Measurements from ENCODE around the gene CERS3. TPM values are rescaled to one million over a fixed set of nuclear protein-coding genes. Genes with fewer than 3 reads are reported as not detected.

The CERS3 gene
- total RNA-seq, 4 donors from 2014 or later, result 0.21 TPM; not detected in 3

DNA sequence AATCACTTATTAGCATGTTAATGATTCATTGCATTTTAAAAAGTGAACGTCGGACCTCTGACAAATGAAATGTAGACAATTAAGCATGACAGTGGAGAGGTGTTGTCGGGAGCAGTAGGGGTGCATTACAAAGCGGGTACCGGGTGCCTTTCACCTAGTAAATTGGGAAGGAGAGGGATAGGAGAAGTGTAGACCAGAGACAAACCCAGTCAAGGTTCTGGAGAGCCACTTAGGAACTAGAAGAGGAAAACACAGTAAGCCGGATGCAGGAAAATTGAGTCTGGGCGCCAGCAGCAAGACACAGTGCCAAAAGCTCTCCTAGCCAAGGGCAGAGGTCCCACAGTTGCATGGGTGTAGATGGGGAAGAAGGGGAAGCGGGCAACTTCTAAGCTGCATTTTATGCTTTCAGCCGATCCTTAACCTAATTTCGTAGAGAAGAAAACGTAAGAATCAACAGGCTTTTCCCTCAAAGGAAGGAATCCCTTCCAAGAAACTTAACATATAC lies 3.1 kb upstream of the CERS3 start:
- Histone ChIP-seq H3K4me1 (no peaks in the 10 kb centered on the region), H3K27me3 (no peaks in the 10 kb centered on the region), H3K9me3 (no peaks in the 10 kb centered on the region), H3K4me3 (no peak overlapping the region), H3K27ac (no peak overlapping the region), H3K36me3 (no peaks in the 10 kb centered on the region)
- 74 to 79% methylated on average over 11 of the region's 11 CpGs for WGBS, 2 donors
- DNase-seq (ENCODE audit: low spot score in 2 of 2), result no peak
- TF ChIP-seq EP300 (IDR thresholded peaks at IDR 0.05), result no peak
- TF ChIP-seq, protein P1, sequence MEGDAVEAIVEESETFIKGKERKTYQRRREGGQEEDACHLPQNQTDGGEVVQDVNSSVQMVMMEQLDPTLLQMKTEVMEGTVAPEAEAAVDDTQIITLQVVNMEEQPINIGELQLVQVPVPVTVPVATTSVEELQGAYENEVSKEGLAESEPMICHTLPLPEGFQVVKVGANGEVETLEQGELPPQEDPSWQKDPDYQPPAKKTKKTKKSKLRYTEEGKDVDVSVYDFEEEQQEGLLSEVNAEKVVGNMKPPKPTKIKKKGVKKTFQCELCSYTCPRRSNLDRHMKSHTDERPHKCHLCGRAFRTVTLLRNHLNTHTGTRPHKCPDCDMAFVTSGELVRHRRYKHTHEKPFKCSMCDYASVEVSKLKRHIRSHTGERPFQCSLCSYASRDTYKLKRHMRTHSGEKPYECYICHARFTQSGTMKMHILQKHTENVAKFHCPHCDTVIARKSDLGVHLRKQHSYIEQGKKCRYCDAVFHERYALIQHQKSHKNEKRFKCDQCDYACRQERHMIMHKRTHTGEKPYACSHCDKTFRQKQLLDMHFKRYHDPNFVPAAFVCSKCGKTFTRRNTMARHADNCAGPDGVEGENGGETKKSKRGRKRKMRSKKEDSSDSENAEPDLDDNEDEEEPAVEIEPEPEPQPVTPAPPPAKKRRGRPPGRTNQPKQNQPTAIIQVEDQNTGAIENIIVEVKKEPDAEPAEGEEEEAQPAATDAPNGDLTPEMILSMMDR (IDR thresholded peaks at IDR 0.05), result no peak
- no peak for TF ChIP-seq POLR2A (IDR thresholded peaks at IDR 0.05)

DNA sequence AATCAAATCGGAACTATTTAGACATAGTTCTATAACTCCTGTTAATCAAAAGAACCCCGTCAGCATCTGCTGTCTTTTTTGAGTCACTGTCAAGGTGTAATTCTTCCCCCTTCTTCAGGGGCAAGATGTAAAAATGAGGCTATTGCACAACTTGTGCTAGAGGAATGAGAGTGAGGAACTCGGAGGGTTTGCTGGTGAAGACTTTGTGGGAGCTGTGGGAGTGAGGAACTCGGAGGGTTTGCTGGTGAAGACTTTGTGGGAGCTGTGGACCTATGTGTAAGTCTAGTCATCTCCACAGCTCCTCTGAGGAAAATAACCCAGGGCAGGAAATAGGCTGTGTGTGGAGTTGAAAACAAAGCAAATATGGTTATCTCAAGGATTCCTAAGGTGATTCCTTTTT lies 2.5 kb upstream of the CERS3 start:
- no peak overlapping the region for H3K27ac ChIP-seq
- no peaks in the 10 kb centered on the region for H3K27me3 ChIP-seq
- H3K4me3 ChIP-seq, result no peak overlapping the region
- no peak for DNase-seq (ENCODE audit: low spot score in 2 of 2)
- 80 to 86% methylated on average over 4 of the region's 4 CpGs for WGBS, 2 donors
- no peaks in the 10 kb centered on the region for H3K36me3 ChIP-seq
- peaks cover 0 to 1% (median under 1%) of the 10 kb centered on the region in 4 donors for H3K4me1 ChIP-seq
- no peaks in the 10 kb centered on the region for H3K9me3 ChIP-seq
- TF ChIP-seq POLR2A (IDR thresholded peaks at IDR 0.05) (no peak), EP300 (IDR thresholded peaks at IDR 0.05) (no peak)
- TF ChIP-seq, protein P1 (IDR thresholded peaks at IDR 0.05), result no peak

DNA sequence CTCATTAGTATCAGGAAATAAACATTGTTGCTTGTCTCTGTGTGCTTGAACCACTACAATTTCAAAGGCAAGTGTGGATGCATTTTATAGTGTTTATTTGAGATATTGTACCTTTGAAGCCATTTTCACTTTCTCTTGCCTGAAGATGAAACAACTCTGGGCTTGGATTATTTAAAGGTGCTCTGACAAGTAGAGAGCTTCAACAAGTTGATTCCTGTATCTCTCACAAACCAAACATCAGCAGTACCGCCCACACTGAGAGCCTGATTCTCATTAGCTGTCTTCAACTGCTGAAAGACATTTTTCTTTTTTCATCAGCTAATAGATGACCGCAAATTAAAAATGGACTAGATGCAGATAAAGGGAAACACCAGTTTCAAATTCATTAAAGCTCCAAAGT lies 806 bp upstream of the CERS3 start:
- Histone ChIP-seq H3K36me3 (no peaks in the 10 kb centered on the region), H3K4me3 (no peak overlapping the region), H3K9me3 (no peaks in the 10 kb centered on the region), H3K4me1 (peaks cover 0 to 8% (median 3%) of the 10 kb centered on the region in 4 donors), H3K27me3 (no peaks in the 10 kb centered on the region), H3K27ac (no peak overlapping the region)
- 83% methylated on average over 2 of the region's 2 CpGs for WGBS, 2 donors
- no peak for DNase-seq (ENCODE audit: low spot score in 2 of 2)
- TF ChIP-seq POLR2A (IDR thresholded peaks at IDR 0.05) (no peak), EP300 (IDR thresholded peaks at IDR 0.05) (no peak)
- TF ChIP-seq, protein P1 (IDR thresholded peaks at IDR 0.05), result no peak

DNA sequence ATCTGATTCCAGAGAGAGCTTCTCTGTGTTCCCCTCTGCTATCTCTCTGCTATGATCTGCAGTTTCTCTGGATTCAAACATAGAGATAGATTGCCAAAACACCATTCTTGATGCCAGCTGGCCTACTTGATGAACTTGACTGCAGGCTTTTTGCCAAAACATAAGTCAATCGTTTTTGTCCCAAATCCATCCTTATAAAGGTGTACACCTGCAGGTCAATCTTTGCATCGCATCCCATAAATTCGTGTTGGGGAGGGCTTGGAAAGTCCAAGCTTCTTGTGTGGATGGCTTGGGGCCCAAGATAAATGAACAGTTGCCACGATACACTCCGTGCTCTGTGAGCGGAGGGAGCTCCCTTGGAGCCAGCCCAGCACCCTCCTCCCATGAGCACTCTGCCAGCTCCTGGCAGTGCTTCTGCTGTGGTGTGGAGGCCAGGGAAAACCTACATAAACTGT lies 2.7 kb downstream of the CERS3 start:
- Histone ChIP-seq H3K4me1 (peaks cover 0 to 8% (median 3%) of the 10 kb centered on the region in 4 donors), H3K36me3 (no peaks in the 10 kb centered on the region), H3K27ac (no peak overlapping the region), H3K9me3 (peaks cover 0 to 7% (median 0%) of the 10 kb centered on the region in 4 donors), H3K4me3 (no peak overlapping the region), H3K27me3 (no peaks in the 10 kb centered on the region)
- TF ChIP-seq EP300 (IDR thresholded peaks at IDR 0.05) (no peak), POLR2A (IDR thresholded peaks at IDR 0.05) (no peak)
- TF ChIP-seq, protein P1 (IDR thresholded peaks at IDR 0.05), result no peak
- WGBS, 2 donors, result 41 to 52% methylated on average over 6 of the region's 6 CpGs
- DNase-seq (ENCODE audit: low spot score in 2 of 2), result no peak

DNA sequence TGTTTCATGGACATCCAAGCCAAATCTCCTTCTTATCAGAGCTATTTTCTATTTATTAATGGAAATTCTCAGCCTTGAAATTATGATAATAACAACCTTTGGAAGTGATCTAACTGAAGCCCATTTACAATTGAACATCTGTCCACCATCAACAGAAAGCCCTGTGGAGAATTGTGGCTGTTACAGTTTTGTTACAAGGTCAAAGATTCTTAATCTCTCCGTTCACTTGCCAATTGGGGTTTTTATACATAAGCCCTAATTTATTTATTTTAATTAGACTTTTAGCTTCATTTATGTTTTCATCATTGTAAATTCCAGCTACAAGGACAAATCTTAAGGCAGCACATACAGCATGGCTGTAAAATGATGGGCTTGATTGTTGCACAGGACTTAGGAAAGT lies 3.3 kb downstream of the CERS3 start:
- no peaks in the 10 kb centered on the region for H3K27me3 ChIP-seq
- no peak for TF ChIP-seq POLR2A (IDR thresholded peaks at IDR 0.05)
- TF ChIP-seq, protein P1 (IDR thresholded peaks at IDR 0.05), result no peak
- no peak for TF ChIP-seq EP300 (IDR thresholded peaks at IDR 0.05)
- no peak overlapping the region for H3K4me3 ChIP-seq
- H3K9me3 ChIP-seq, result peaks cover 0 to 7% (median 0%) of the 10 kb centered on the region in 4 donors
- no peak for DNase-seq (ENCODE audit: low spot score in 2 of 2)
- no peak overlapping the region for H3K27ac ChIP-seq
- 10 to 20% methylated on average over 1 of the region's 1 CpG for WGBS, 2 donors
- peaks cover 0 to 8% (median 3%) of the 10 kb centered on the region in 4 donors for H3K4me1 ChIP-seq
- no peaks in the 10 kb centered on the region for H3K36me3 ChIP-seq
